ENCODE measurements around the gene ALDH1A1.

DNA sequence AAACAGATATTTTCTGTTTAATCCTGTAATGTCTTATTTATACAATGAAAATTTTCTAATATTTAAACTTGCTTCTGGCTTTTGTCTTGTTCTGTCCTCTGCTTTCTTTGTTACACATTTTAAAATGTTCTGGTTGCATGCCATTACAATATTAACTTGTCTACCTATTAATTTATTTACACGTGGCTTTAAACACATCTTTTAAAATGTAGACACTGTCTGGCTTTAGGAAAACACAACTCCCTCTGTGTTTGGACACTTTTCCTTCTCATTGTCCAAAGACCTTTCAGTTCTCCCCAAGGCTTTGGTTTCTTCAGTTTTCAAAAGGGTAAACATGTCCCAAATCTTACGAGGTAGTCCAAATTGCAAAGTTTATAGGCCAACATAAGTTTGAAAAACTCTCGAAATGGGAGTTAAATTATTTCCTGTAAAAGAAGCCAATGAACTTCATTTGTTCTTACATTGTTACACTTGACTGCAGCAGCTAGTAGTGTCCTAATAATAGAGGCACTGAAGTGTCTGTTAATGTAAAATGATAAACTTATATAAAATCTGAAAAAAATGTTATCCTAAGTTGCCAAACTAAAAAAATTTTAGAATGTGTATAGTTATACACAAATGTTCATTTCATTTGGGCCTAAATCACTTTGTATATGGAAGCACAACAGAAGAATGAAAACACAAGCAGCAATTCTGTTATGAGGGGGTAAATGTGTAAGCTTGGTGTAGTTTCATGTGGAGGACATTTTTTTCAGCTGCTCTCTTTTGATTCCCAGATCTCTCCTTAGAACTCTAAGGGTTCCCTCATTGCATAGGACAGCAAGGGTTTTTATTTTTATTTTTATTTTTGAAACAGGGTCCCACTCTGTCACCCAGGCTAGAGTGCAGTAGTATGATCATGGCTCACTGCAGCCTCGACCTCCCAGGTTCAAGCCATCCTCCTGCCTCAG is 53.8 kb downstream of the ALDH1A1 start:
- TF ChIP-seq, protein P1, sequence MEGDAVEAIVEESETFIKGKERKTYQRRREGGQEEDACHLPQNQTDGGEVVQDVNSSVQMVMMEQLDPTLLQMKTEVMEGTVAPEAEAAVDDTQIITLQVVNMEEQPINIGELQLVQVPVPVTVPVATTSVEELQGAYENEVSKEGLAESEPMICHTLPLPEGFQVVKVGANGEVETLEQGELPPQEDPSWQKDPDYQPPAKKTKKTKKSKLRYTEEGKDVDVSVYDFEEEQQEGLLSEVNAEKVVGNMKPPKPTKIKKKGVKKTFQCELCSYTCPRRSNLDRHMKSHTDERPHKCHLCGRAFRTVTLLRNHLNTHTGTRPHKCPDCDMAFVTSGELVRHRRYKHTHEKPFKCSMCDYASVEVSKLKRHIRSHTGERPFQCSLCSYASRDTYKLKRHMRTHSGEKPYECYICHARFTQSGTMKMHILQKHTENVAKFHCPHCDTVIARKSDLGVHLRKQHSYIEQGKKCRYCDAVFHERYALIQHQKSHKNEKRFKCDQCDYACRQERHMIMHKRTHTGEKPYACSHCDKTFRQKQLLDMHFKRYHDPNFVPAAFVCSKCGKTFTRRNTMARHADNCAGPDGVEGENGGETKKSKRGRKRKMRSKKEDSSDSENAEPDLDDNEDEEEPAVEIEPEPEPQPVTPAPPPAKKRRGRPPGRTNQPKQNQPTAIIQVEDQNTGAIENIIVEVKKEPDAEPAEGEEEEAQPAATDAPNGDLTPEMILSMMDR (IDR thresholded peaks at IDR 0.05), result no peak
- no peak for TF ChIP-seq ZFX (IDR thresholded peaks at IDR 0.05; ENCODE audit: borderline replicate concordance)
